ENCODE measurements around the gene THSD7B. TPM values are rescaled to one million over a fixed set of nuclear protein-coding genes. Genes with fewer than 3 reads are reported as not detected.

Gene THSD7B
- total and polyA plus RNA-seq, 2 experiments from 2014 or later: 0.86 to 3.8 TPM

- H3K9me2 ChIP-seq (ENCODE audit: insufficient read depth): no peaks in the 10 kb centered on the region
- peaks cover 8% of the 10 kb centered on the region for H3K4me1 Mint-ChIP-seq
- no peak for ATAC-seq
Measured at GRCh38 chr2:137255345-137255744, 490.0 kb downstream of the THSD7B start.

More at GRCh38 chr2:137255345-137255744, 490.0 kb downstream of the THSD7B start:
- Mint-ChIP-seq H3K27ac (no peak overlapping the region), H3K36me3 (ENCODE audit: low read depth) (no peaks in the 10 kb centered on the region), H3K9me3 (no peaks in the 10 kb centered on the region; the same call in 2 of the 3 replicates), H3K4me3 (no peak overlapping the region), H3K27me3 (ENCODE audit: insufficient read depth, low read depth, poor library complexity) (no peaks in the 10 kb centered on the region)
- TF ChIP-seq CREB1 (CRISPR knock-in tag; IDR thresholded peaks at IDR 0.05; ENCODE audit: low read depth) (no peak), EZH2phosphoT487 (IDR thresholded peaks at IDR 0.05; ENCODE audit: unreplicated experiment) (no peak), ETS1 (IDR thresholded peaks at IDR 0.05) (no peak), JUNB (IDR thresholded peaks at IDR 0.05; ENCODE audit: unreplicated experiment) (no peak), ZNF331 (CRISPR knock-in tag; IDR thresholded peaks at IDR 0.05; ENCODE audit: low read depth) (no peak), POLR2AphosphoS5 (IDR thresholded peaks at IDR 0.05; ENCODE audit: low read depth) (no peak), ZNF462 (CRISPR knock-in tag; IDR thresholded peaks at IDR 0.05) (no peak), STAT1 (IDR thresholded peaks at IDR 0.05; ENCODE audit: unreplicated experiment) (no peak), EZH2 (IDR thresholded peaks at IDR 0.05; ENCODE audit: low read depth, unreplicated experiment) (no peak), CTCF (conservative IDR thresholded peaks at IDR 0.05; ENCODE audit: low read depth in 2 of 2) (no peak), NANOG (IDR thresholded peaks at IDR 0.05; ENCODE audit: borderline replicate concordance) (no peak), ZNF114 (CRISPR knock-in tag; IDR thresholded peaks at IDR 0.05) (no peak), REST (IDR thresholded peaks at IDR 0.05; ENCODE audit: unreplicated experiment) (no peak)
- Histone ChIP-seq H3K27me3 (ENCODE audit: insufficient read depth) (no peaks in the 10 kb centered on the region), H3F3A (replicated peaks; ENCODE audit: low read depth) (no peaks in the 10 kb centered on the region), H3K36me3 (ENCODE audit: insufficient read depth) (no peaks in the 10 kb centered on the region), H3K79me2 (replicated peaks; ENCODE audit: insufficient read depth) (no peaks in the 10 kb centered on the region), H3K27ac (ENCODE audit: low read depth) (no peak overlapping the region), H2AFZ (peak overlapping the region; percentile 78; the same call in 1 of the 2 replicates), H4K20me1 (replicated peaks; ENCODE audit: insufficient read depth) (no peaks in the 10 kb centered on the region), H3K4me1 (ENCODE audit: insufficient read depth) (peaks cover 3% of the 10 kb centered on the region), H3K4me3 (no peak overlapping the region), H3K4me2 (no peak overlapping the region)
- no peak for DNase-seq (ENCODE audit: low spot score)
